Nephron (organoid): ENCODE measurements around the gene C1QL4.
"Not testable (repeated sequence)": the region's sequence is repeated elsewhere in the genome, so short reads cannot be mapped to it uniquely, and the experiment has no call there.

Experiments used
- H3K27ac Mint-ChIP-seq, 3 experiments: 2 replicates each; pipeline ENCODE4 v1.8.0; 2020; ENCODE audit warnings: mixed read lengths in 3 of 3, mild to moderate bottlenecking in 2 of 3, moderate library complexity in 1 of 3
- H3K27me3 Mint-ChIP-seq: 2 replicates; pipeline ENCODE4 v1.8.0; 2021; ENCODE audit warnings: low read depth, mild to moderate bottlenecking, moderate library complexity, mixed read lengths
- H3K36me3 Mint-ChIP-seq: 2 replicates; pipeline ENCODE4 v1.8.0; 2020; ENCODE audit warnings: low read depth, mixed read lengths
- H3K4me1 Mint-ChIP-seq: 2 replicates; pipeline ENCODE4 v1.8.0; 2020; ENCODE audit warnings: mixed read lengths
- H3K4me3 Mint-ChIP-seq, 3 experiments: 2 replicates each; pipeline ENCODE4 v1.8.0; 2020; ENCODE audit warnings: mild to moderate bottlenecking in 3 of 3, mixed read lengths in 3 of 3, moderate library complexity in 2 of 3
- H3K9me3 Mint-ChIP-seq: 2 replicates; pipeline ENCODE4 v1.8.0; 2020; ENCODE audit warnings: mixed read lengths
- CTCF ChIP-seq, 3 experiments: fragments of 200-600 bp; sonication (generic); IDR thresholded peaks; one replicate each; pipeline ENCODE4 v1.5.0; 2021; ENCODE audit warnings: antibody characterized with exemption in 3 of 3; ENCODE audit not compliant: unreplicated experiment in 3 of 3

C1QL4 gene

DNA sequence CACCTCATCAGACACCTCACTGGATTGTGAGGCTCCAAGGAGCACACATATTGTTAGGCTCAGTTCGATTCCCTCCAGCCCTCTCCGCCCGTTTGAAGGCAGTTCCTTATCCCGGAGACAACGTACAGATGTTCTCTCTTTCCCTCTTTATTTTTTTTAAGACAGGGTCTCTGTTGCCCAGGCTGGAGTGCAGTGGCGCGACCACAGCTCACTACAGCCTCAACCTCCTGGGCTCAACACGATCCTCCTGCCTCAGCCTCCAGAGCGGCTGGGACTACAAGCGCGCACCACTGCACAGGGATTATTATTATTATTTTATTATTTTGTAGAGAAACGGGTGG lies 14.7 kb downstream of the C1QL4 start:
- peaks cover 7% of the 10 kb centered on the region for H3K36me3 Mint-ChIP-seq
- H3K9me3 Mint-ChIP-seq = no peaks in the 10 kb centered on the region
- H3K4me1 Mint-ChIP-seq = peaks cover 14% of the 10 kb centered on the region
- TF ChIP-seq CTCF (IDR thresholded peaks at IDR 0.05; ENCODE audit: unreplicated experiment in 3 of 3) = no peak
- H3K4me3 Mint-ChIP-seq = peak overlapping the region; percentile 96 to 100 (median 97)
- peaks cover 13% of the 10 kb centered on the region for H3K27me3 Mint-ChIP-seq
- H3K27ac Mint-ChIP-seq = peak overlapping the region in 2 of 3 experiments; percentile 72 to 86

DNA sequence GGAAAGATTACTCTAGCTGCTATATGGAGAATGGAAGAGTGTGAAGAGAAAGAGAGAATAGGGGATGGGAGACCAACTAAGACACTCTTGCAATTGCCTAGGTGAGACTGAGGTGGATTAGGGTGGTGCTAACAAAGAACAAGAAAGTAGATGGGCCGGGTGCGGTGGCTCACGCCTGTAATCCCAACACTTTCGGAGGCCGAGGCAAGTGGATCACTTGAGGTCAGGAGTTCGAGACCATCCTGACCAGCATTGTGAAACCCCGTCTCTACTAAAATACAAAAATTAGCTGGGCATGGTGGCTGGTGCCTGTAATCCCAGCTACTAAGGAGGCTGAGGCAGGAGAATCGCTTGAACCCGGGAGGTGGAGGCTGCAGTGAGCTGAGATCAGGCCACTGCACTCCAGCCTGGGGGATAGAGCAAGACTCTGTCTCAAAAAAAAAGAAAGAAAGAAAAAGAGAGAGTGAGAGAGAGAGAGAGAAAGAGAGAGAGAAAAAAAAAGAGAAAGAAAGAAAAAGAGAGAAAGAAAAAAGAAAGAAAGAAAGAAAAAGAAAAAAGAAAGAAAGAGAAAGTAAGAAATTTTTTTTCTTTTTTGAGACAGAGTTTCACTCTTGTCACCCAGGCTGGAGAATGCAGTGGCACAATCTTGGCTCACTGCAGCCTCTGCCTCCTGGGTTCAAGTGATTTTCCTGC lies 16.4 kb downstream of the C1QL4 start:
- Mint-ChIP-seq H3K27me3 (peaks cover 13% of the 10 kb centered on the region), H3K4me3 (peak overlapping the region; percentile 40 to 70 (median 55)), H3K4me1 (peaks cover 14% of the 10 kb centered on the region)
- H3K36me3 Mint-ChIP-seq, H3K27ac Mint-ChIP-seq, H3K9me3 Mint-ChIP-seq: not testable (repeated sequence)

DNA sequence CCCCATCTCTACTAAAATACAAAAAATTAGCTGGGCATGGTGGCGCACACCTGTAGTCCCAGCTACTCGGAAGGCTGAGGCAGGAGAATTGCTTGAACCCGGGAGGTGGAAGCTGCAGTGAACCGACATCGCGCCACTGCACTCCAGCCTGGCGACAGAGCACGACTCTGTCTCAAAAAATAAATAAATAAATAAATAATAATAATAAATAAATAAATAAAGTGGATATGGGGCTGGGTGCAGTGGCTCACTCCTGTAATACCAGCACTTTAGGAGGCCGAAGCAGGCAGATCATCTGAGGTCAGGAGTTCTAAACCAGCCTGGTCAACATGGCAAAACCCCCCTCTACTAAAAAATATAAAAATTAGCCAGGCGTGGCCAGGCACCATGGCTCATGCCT lies 19.9 kb downstream of the C1QL4 start:
- peaks cover 18% of the 10 kb centered on the region for H3K27me3 Mint-ChIP-seq
- not testable (repeated sequence) for H3K36me3 Mint-ChIP-seq, H3K4me3 Mint-ChIP-seq, H3K27ac Mint-ChIP-seq, H3K4me1 Mint-ChIP-seq, H3K9me3 Mint-ChIP-seq

GRCh38 chr12:49314811-49315210 lies 22.2 kb downstream of the C1QL4 start:
- H3K27ac Mint-ChIP-seq = no peak overlapping the region
- no peak overlapping the region for H3K4me3 Mint-ChIP-seq

GRCh38 chr12:49310451-49311000 lies 26.5 kb downstream of the C1QL4 start:
- H3K27me3 Mint-ChIP-seq = peaks cover 55% of the 10 kb centered on the region
- H3K36me3 Mint-ChIP-seq, H3K27ac Mint-ChIP-seq, H3K4me3 Mint-ChIP-seq, H3K4me1 Mint-ChIP-seq, H3K9me3 Mint-ChIP-seq: not testable (repeated sequence)

More at GRCh38 chr12:49314811-49315210, 22.2 kb downstream of the C1QL4 start:
- H3K36me3 Mint-ChIP-seq = no peaks in the 10 kb centered on the region
- H3K27me3 Mint-ChIP-seq = peaks cover 30% of the 10 kb centered on the region
- no peak for TF ChIP-seq CTCF (IDR thresholded peaks at IDR 0.05; ENCODE audit: unreplicated experiment in 3 of 3)
- H3K9me3 Mint-ChIP-seq = no peaks in the 10 kb centered on the region
- H3K4me1 Mint-ChIP-seq = no peaks in the 10 kb centered on the region

- Mint-ChIP-seq H3K4me3 (no peak overlapping the region), H3K4me1 (no peaks in the 10 kb centered on the region), H3K27ac (no peak overlapping the region), H3K27me3 (peaks cover 56% of the 10 kb centered on the region), H3K36me3 (no peaks in the 10 kb centered on the region), H3K9me3 (no peaks in the 10 kb centered on the region)
- no peak for TF ChIP-seq CTCF (IDR thresholded peaks at IDR 0.05; ENCODE audit: unreplicated experiment in 3 of 3)
Observed at GRCh38 chr12:49309386-49309785, 27.6 kb downstream of the C1QL4 start.

- no peak overlapping the region for H3K4me3 Mint-ChIP-seq
- H3K27ac Mint-ChIP-seq = no peak overlapping the region
- no peaks in the 10 kb centered on the region for H3K36me3 Mint-ChIP-seq
- no peaks in the 10 kb centered on the region for H3K4me1 Mint-ChIP-seq
- no peaks in the 10 kb centered on the region for H3K9me3 Mint-ChIP-seq
- TF ChIP-seq CTCF (IDR thresholded peaks at IDR 0.05; ENCODE audit: unreplicated experiment in 3 of 3) = no peak
- H3K27me3 Mint-ChIP-seq = peaks cover 68% of the 10 kb centered on the region
Observed at GRCh38 chr12:49305762-49306510, 31.1 kb downstream of the C1QL4 start.
